Urinary bladder (tissue), 4 donors: ENCODE measurements around the gene CSTF1. TPM values are rescaled to one million over a fixed set of nuclear protein-coding genes. Genes with fewer than 3 reads are reported as not detected.
"Not testable (repeated sequence)": the region's sequence is repeated elsewhere in the genome, so short reads cannot be mapped to it uniquely, and the experiment has no call there.

Experiments
- DNase-seq: peaks from one replicate; pipeline ENCODE4 v3.0.0-alpha.2; 2015; ENCODE audit errors: extremely low spot score
- H3K27ac ChIP-seq: one replicate; pipeline ENCODE4 v1.5.1; 2013; ENCODE audit warnings: low read depth, mild to moderate bottlenecking, moderate library complexity
- H3K36me3 ChIP-seq: one replicate; pipeline ENCODE4 v1.6.1; 2013; ENCODE audit warnings: mild to moderate bottlenecking, moderate library complexity; ENCODE audit not compliant: insufficient read depth
- H3K4me1 ChIP-seq: one replicate; pipeline ENCODE4 v1.6.1; 2013; ENCODE audit warnings: mild to moderate bottlenecking, moderate library complexity; ENCODE audit not compliant: insufficient read depth
- H3K4me3 ChIP-seq: one replicate; pipeline ENCODE4 v1.5.1; 2013; ENCODE audit warnings: low read depth, low read length
- WGBS: extraction: QIAGEN DNeasy Blood & Tissue Kit; methylation state at CpG from one replicate; pipeline ENCODE4 v1.1.7; 2013; 5-methylcytosine and 5-hydroxymethylcytosine counted together
- polyA plus RNA-seq: library from polyadenylated mRNA; stranded (reverse); fragments of 200-250 nt; gene quantifications from one replicate; pipeline ENCODE4 v1.2.3, GENCODE V29; 2013
- total RNA-seq: library from RNA; depleted of rRNA; stranded (reverse); fragments of >200 nt; gene quantifications from one replicate; pipeline ENCODE4 v1.2.3, GENCODE V29; 2014
- donor health status: healthy with polysubstance abuse.
- donor health status: healthy.

Gene CSTF1
- total and polyA plus RNA-seq, 2 donors: 18.8 to 40.8 TPM

- Histone ChIP-seq H3K36me3 (no peaks in the 10 kb centered on the region), H3K4me1 (no peaks in the 10 kb centered on the region)
Observed at GRCh38 chr20:56380375-56380774, 12.1 kb upstream of the CSTF1 start.

GRCh38 chr20:56381501-56381900 lies 10.9 kb upstream of the CSTF1 start:
- Histone ChIP-seq H3K27ac (no peak overlapping the region), H3K4me3 (no peak overlapping the region), H3K36me3 (no peaks in the 10 kb centered on the region), H3K4me1 (no peaks in the 10 kb centered on the region)
- no peak for DNase-seq
- WGBS: 96% methylated on average over 1 of the region's 1 CpG

More at GRCh38 chr20:56380375-56380774, 12.1 kb upstream of the CSTF1 start:
- DNase-seq: no peak
- H3K4me3 ChIP-seq: no peak overlapping the region
- WGBS: 19% methylated on average over 1 of the region's 1 CpG
- no peak overlapping the region for H3K27ac ChIP-seq

GRCh38 chr20:56382696-56383095 lies 9.7 kb upstream of the CSTF1 start:
- DNase-seq: no peak

DNA sequence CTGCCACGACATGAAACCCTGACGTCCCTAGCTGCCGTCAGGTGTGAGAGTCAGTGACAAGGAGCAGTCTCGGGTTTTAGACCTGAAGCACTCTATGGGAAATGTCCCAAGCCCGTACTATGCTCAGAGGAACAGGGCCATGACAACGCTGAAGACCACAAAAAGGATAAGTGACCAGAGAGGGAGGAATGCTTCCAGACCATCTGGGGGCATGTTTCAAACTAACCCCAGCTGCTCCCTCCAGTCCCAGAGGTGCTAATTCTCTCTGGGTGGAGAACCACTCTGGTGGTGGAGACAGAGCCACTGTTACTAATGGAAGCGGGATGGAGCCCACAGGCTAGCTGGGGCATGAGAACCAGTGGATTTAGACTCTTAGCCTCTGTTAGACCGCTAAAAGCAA lies 9.1 kb upstream of the CSTF1 start:
- no peaks in the 10 kb centered on the region for H3K36me3 ChIP-seq
- no peaks in the 10 kb centered on the region for H3K4me1 ChIP-seq
- H3K4me3 ChIP-seq: no peak overlapping the region
- DNase-seq: no peak
- no peak overlapping the region for H3K27ac ChIP-seq
- 88% methylated on average over 8 of the region's 8 CpGs for WGBS

More at GRCh38 chr20:56382696-56383095, 9.7 kb upstream of the CSTF1 start:
- 53% methylated on average over 4 of the region's 4 CpGs for WGBS
- Histone ChIP-seq H3K36me3 (no peaks in the 10 kb centered on the region), H3K4me1 (no peaks in the 10 kb centered on the region), H3K27ac (no peak overlapping the region), H3K4me3 (no peak overlapping the region)

- H3K27ac ChIP-seq: no peak overlapping the region
- DNase-seq: no peak
- WGBS: 96% methylated on average over 4 of the region's 4 CpGs
- no peaks in the 10 kb centered on the region for H3K36me3 ChIP-seq
- no peaks in the 10 kb centered on the region for H3K4me1 ChIP-seq
- no peak overlapping the region for H3K4me3 ChIP-seq
Observed at GRCh38 chr20:56385130-56385529, 7.3 kb upstream of the CSTF1 start.

DNA sequence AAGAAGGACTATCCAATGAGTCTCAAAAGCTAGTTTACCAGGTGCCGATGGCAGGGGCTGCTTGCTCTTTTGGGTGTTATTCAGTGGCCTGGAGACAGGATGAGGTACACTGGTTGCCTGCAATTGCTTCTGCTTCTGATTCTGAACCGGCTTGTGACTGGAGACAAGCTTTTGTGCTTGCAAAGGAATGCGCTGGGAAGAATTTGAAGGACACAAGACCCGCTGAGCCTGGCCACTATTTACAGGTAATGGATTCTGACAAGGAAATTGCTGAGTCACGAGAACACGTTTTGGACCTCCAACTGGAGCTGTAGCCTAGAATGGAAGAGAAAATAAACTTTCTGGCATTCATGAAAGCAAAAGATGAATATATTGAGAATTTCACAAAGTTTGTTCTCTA lies 6.2 kb upstream of the CSTF1 start:
- WGBS: 96% methylated on average over 6 of the region's 6 CpGs

GRCh38 chr20:56388882-56389281 lies 3.6 kb upstream of the CSTF1 start:
- Histone ChIP-seq H3K4me3 (no peak overlapping the region), H3K27ac (no peak overlapping the region), H3K36me3 (no peaks in the 10 kb centered on the region), H3K4me1 (no peaks in the 10 kb centered on the region)
- WGBS: 83% methylated on average over 4 of the region's 4 CpGs
- DNase-seq: no peak

More for the DNA sequence above, 6.2 kb upstream of the CSTF1 start:
- H3K27ac ChIP-seq: no peak overlapping the region
- no peak overlapping the region for H3K4me3 ChIP-seq
- no peak for DNase-seq
- no peaks in the 10 kb centered on the region for H3K4me1 ChIP-seq
- H3K36me3 ChIP-seq: no peaks in the 10 kb centered on the region

- DNase-seq: no peak
- 92% methylated on average over 4 of the region's 4 CpGs for WGBS
- H3K27ac ChIP-seq: no peak overlapping the region
- H3K4me3 ChIP-seq: no peak overlapping the region
- H3K4me1 ChIP-seq: no peaks in the 10 kb centered on the region
- H3K36me3 ChIP-seq: no peaks in the 10 kb centered on the region
Observed at GRCh38 chr20:56389807-56390206, 2.6 kb upstream of the CSTF1 start.

GRCh38 chr20:56390396-56390795 lies 2.0 kb upstream of the CSTF1 start:
- not testable (repeated sequence) for H3K27ac ChIP-seq, H3K4me3 ChIP-seq, DNase-seq, H3K4me1 ChIP-seq, H3K36me3 ChIP-seq
- 96% methylated on average over 9 of the region's 9 CpGs for WGBS

- 19% methylated on average over 10 of the region's 10 CpGs for WGBS
- H3K27ac ChIP-seq: no peak overlapping the region
- peak overlapping the region; percentile 83 for H3K4me3 ChIP-seq
- no peaks in the 10 kb centered on the region for H3K4me1 ChIP-seq
- DNase-seq: no peak
- no peaks in the 10 kb centered on the region for H3K36me3 ChIP-seq
Observed at GRCh38 chr20:56391037-56391436, 1.4 kb upstream of the CSTF1 start.

- peak overlapping the region; percentile 35 for H3K27ac ChIP-seq
- no peaks in the 10 kb centered on the region for H3K36me3 ChIP-seq
- DNase-seq: no peak
- H3K4me3 ChIP-seq: peak overlapping the region; percentile 83
- no peaks in the 10 kb centered on the region for H3K4me1 ChIP-seq
- WGBS: under 1% methylated on average over 29 of the region's 29 CpGs
Observed at GRCh38 chr20:56391596-56392131, 781 bp upstream of the CSTF1 start.

- H3K36me3 ChIP-seq: peaks cover 6% of the 10 kb centered on the region
- peak overlapping the region; percentile 82 for H3K27ac ChIP-seq
- no peak for DNase-seq
- H3K4me1 ChIP-seq: no peaks in the 10 kb centered on the region
- peak overlapping the region; percentile 83 for H3K4me3 ChIP-seq
- under 1% methylated on average over 18 of the region's 18 CpGs for WGBS
Observed at GRCh38 chr20:56392881-56393482, 537 bp downstream of the CSTF1 start.

DNA sequence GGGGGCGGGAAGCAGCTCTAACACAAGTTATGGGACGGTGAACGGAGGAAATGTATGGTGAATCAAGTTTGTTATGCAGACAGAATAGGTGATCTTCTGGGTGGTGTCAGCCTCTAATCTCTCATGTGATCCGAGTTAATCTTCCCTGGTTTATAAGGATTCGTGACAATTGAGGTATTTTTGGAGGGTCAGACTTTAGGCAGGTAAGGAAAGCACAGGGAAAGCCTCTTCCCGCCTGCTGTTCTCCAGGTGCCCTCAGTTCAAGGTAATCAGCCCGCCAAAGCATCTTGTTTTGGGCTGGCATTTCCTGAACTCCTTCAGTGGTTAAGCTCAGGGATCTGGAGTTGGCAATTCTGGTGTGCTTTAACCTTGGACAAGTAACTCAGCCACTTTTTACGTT lies 1.2 kb downstream of the CSTF1 start:
- WGBS: 66% methylated on average over 8 of the region's 8 CpGs
- DNase-seq: no peak
- H3K27ac ChIP-seq: no peak overlapping the region
- H3K4me1 ChIP-seq: no peaks in the 10 kb centered on the region
- peak overlapping the region; percentile 83 for H3K4me3 ChIP-seq
- peaks cover 8% of the 10 kb centered on the region for H3K36me3 ChIP-seq

- Histone ChIP-seq H3K4me3 (no peak overlapping the region), H3K4me1 (no peaks in the 10 kb centered on the region), H3K36me3 (peaks cover 11% of the 10 kb centered on the region), H3K27ac (no peak overlapping the region)
- WGBS: 62% methylated on average over 4 of the region's 4 CpGs
- DNase-seq: no peak
Observed at GRCh38 chr20:56395166-56395565, 2.7 kb downstream of the CSTF1 start.
